Caco-2 (cell line): ENCODE measurements around the gene SORBS1. TPM values are rescaled to one million over a fixed set of nuclear protein-coding genes. Genes with fewer than 3 reads are reported as not detected.

ENCODE experiments used
- BruUV-seq: library from RNA; stranded (reverse); fragments of 400-500 nt; replicated peaks from 2 replicates; lab custom pipeline; 2021; lab: Mats Ljungman, UMichigan
- CTCF ChIA-PET: fragments of 300-600 bp; sonication (Branson Sonifier 250); formaldehyde crosslinking; loops from one replicate; lab custom pipeline; 2022; ENCODE audit warnings: antibody characterized with exemption; lab: Charles Lee
- POLR2A ChIA-PET: fragments of 300-600 bp; sonication (Branson Sonifier 250); formaldehyde crosslinking; loops from one replicate; lab custom pipeline; 2022; ENCODE audit warnings: antibody characterized with exemption; lab: Charles Lee
- DNase-seq, 2 experiments: peaks; one replicate each; pipeline versions ENCODE4 v3.0.0 to v3.0.0-alpha.2; 2020 to 2022
- H3K27me3 ChIP-seq: replicated peaks from 2 replicates; pipeline ENCODE4 v1.6.0; 2011; ENCODE audit warnings: low read length; ENCODE audit not compliant: control insufficient read depth, insufficient read depth
- H3K36me3 ChIP-seq: 2 replicates; pipeline ENCODE4 v1.5.1; 2011; ENCODE audit warnings: low read length; ENCODE audit not compliant: control insufficient read depth, insufficient read depth
- H3K4me1 ChIP-seq: fragments of 250-450 bp; sonication (Bioruptor Pico); 2 replicates; pipeline ENCODE4 v1.5.1; 2020; ENCODE audit warnings: mild to moderate bottlenecking
- H3K4me3 ChIP-seq: 2 replicates; pipeline ENCODE4 v1.5.1; 2011; ENCODE audit warnings: low read depth, mild to moderate bottlenecking, control low read depth, low read length
- H3K9me3 ChIP-seq: fragments of 250-450 bp; sonication (Bioruptor Pico); 2 replicates; pipeline ENCODE4 v1.5.1; 2020; ENCODE audit warnings: mild to moderate bottlenecking, moderate library complexity
- H3K27ac Mint-ChIP-seq: one replicate; pipeline ENCODE4 v1.8.0; 2022; ENCODE audit warnings: mixed read lengths; ENCODE audit not compliant: unreplicated experiment
- H3K27me3 Mint-ChIP-seq: one replicate; pipeline ENCODE4 v1.8.0; 2022; ENCODE audit warnings: mixed read lengths; ENCODE audit not compliant: insufficient read depth, unreplicated experiment
- H3K36me3 Mint-ChIP-seq: one replicate; pipeline ENCODE4 v1.8.0; 2022; ENCODE audit warnings: mild to moderate bottlenecking, mixed read lengths; ENCODE audit not compliant: insufficient read depth, unreplicated experiment
- H3K4me1 Mint-ChIP-seq: one replicate; pipeline ENCODE4 v1.8.0; 2022; ENCODE audit warnings: low read depth, mixed read lengths; ENCODE audit not compliant: unreplicated experiment
- H3K4me3 Mint-ChIP-seq: one replicate; pipeline ENCODE4 v1.8.0; 2022; ENCODE audit warnings: mild to moderate bottlenecking, moderate library complexity, mixed read lengths; ENCODE audit not compliant: unreplicated experiment
- H3K9me3 Mint-ChIP-seq: one replicate; pipeline ENCODE4 v1.8.0; 2022; ENCODE audit warnings: mixed read lengths; ENCODE audit not compliant: unreplicated experiment
- intact Hi-C: fragments of 100-400 bp; cut with micrococcal nuclease; formaldehyde crosslinking; loops from one replicate; pipeline ENCODE4 v1.10.0; 2022; ENCODE audit not compliant: unreplicated experiment
- total RNA-seq: library from RNA; stranded (reverse); gene quantifications from 2 replicates; pipeline ENCODE4 v1.2.3, GENCODE V29; 2022
- TF ChIP-seq, protein P1 (sequence below), 2 experiments: fragments of 200-600 bp in 1 of 2; IDR thresholded peaks; 1 replicate in 1 of 2; 2 replicates in 1 of 2; pipeline versions ENCODE4 v1.5.1 to v1.8.0; 2011 to 2022; ENCODE audit warnings: antibody characterized with exemption in 1 of 2, control low read depth in 1 of 2, inconsistent platforms in 1 of 2, low read depth in 1 of 2, low read length in 1 of 2, mild to moderate bottlenecking in 1 of 2, moderate library complexity in 1 of 2; ENCODE audit not compliant: insufficient read depth in 1 of 2, severe bottlenecking in 1 of 2, unreplicated experiment in 1 of 2

SORBS1 gene
- total RNA-seq, 1 experiment from 2014 or later: 39.3 TPM

DNA sequence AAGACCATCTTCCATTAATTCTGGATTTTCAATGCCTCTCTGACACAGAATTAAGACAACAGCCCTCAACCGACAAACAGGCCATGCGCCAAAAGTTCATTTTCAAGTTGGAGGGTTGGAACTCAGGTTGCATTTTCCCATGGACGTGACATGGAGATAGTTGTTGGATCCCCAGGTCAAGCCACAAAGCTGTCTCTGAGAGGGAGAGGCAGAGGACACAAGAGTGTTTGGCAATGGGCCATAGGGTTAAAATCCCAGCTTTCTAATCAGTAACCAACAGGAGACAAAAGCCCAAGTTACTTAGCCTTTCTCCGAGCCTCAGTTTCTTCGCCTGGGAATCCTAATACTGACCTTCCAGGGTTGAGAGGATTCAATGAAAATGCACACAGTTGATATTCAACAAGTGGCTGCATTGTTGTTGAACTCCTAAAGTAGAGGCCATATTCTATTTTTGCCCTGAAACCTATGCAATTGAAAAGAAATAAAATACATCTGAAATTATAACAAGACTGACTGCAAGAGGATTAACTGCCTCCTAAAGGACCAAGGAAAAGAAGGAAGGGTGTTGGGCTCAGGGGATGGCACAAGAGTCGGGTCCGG is 44.3 kb downstream of the SORBS1 start:
- no peak overlapping the region for H3K4me3 Mint-ChIP-seq
- no TSS peak for BruUV-seq
- POLR2A ChIA-PET: no interaction called here

DNA sequence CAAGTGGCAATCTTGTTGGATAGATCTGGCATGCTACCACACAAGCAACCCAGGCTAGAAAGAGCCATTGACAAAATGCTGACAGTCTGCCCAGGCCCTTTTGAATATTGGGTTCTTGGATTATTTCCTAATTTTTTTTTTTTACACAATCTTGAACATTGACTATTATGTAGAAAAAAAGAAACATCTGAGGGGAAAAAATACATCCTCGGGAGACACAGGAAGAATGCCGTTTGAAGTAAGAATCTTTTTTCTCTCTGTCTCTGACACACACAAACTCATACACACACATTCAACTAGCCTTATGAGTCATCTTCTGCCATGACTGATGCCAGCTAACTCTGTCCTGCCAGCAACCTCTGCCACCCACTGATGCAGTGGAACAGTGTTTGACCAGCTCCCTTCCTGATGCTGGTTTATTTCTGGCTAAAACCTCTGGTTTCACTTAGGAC is 47.2 kb downstream of the SORBS1 start:
- H3K27ac Mint-ChIP-seq: no peak overlapping the region

More for the DNA sequence above, 44.3 kb downstream of the SORBS1 start:
- Histone ChIP-seq H3K4me1 (peaks cover 31% of the 10 kb centered on the region), H3K4me3 (no peak overlapping the region), H3K36me3 (no peaks in the 10 kb centered on the region), H3K9me3 (no peaks in the 10 kb centered on the region), H3K27me3 (no peaks in the 10 kb centered on the region)
- peak overlapping the region; percentile 75 for H3K27ac Mint-ChIP-seq
- DNase-seq: no peak
- peaks cover 6% of the 10 kb centered on the region for H3K36me3 Mint-ChIP-seq
- TF ChIP-seq, protein P1, sequence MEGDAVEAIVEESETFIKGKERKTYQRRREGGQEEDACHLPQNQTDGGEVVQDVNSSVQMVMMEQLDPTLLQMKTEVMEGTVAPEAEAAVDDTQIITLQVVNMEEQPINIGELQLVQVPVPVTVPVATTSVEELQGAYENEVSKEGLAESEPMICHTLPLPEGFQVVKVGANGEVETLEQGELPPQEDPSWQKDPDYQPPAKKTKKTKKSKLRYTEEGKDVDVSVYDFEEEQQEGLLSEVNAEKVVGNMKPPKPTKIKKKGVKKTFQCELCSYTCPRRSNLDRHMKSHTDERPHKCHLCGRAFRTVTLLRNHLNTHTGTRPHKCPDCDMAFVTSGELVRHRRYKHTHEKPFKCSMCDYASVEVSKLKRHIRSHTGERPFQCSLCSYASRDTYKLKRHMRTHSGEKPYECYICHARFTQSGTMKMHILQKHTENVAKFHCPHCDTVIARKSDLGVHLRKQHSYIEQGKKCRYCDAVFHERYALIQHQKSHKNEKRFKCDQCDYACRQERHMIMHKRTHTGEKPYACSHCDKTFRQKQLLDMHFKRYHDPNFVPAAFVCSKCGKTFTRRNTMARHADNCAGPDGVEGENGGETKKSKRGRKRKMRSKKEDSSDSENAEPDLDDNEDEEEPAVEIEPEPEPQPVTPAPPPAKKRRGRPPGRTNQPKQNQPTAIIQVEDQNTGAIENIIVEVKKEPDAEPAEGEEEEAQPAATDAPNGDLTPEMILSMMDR (IDR thresholded peaks at IDR 0.05; ENCODE audit: insufficient read depth in 1 of 2, low read depth in 1 of 2, low read length in 1 of 2, severe bottlenecking in 1 of 2, unreplicated experiment in 1 of 2): no peak
- peaks cover 29% of the 10 kb centered on the region for H3K4me1 Mint-ChIP-seq
- CTCF ChIA-PET: no interaction called here
- H3K9me3 Mint-ChIP-seq: no peaks in the 10 kb centered on the region
- intact Hi-C loops: no loop called here
- no peaks in the 10 kb centered on the region for H3K27me3 Mint-ChIP-seq

DNA sequence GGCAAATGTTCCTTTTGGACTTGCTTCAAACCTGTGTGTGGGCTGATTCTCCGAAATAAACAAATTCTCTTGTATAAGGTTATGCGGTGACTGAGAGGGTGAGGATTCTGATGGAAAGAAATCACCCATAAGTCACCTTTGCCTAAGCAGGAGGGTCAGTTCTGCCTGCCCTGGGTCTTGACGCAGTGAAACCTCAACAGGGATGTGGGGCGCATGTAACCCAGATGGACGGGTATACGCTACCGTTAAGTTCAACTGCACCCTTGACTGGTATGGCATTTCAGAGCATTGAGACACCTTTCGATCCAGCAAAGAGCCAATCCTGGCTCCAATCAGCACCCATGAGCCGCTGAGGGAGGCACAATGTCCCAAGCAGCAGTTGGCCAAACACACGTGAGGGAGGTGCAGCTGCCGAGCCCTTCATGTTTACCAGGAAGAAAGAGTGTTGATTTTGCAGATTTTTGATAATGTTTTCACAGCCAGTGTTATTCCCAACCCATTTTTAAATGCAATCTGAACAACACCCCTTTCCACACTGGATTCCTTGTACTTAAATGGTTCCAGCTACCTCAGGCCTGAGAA is 48.1 kb downstream of the SORBS1 start:
- no peak overlapping the region for H3K27ac Mint-ChIP-seq
- POLR2A ChIA-PET: interaction anchor here (0.7 kb wide), 1 partner anchor 19 kb away, joined by 4 read pairs; no protein-coding TSS in a partner anchor
- BruUV-seq: no TSS peak

More for the DNA sequence above, 47.2 kb downstream of the SORBS1 start:
- intact Hi-C loops: no loop called here
- Histone ChIP-seq H3K9me3 (no peaks in the 10 kb centered on the region), H3K36me3 (no peaks in the 10 kb centered on the region), H3K4me3 (no peak overlapping the region), H3K27me3 (no peaks in the 10 kb centered on the region), H3K4me1 (peaks cover 51% of the 10 kb centered on the region)
- Mint-ChIP-seq H3K27me3 (no peaks in the 10 kb centered on the region), H3K9me3 (no peaks in the 10 kb centered on the region), H3K4me3 (no peak overlapping the region), H3K36me3 (peaks cover 6% of the 10 kb centered on the region), H3K4me1 (peaks cover 44% of the 10 kb centered on the region)
- TF ChIP-seq, protein P1 (IDR thresholded peaks at IDR 0.05; ENCODE audit: insufficient read depth in 1 of 2, low read depth in 1 of 2, low read length in 1 of 2, severe bottlenecking in 1 of 2, unreplicated experiment in 1 of 2): no peak
- ChIA-PET CTCF (no interaction called here), POLR2A (interaction anchor here (0.7 kb wide), 1 partner anchor 20 kb away, joined by 4 read pairs; no protein-coding TSS in a partner anchor)
- no peak for DNase-seq
- BruUV-seq: no TSS peak

More for the DNA sequence above, 48.1 kb downstream of the SORBS1 start:
- CTCF ChIA-PET: no interaction called here
- H3K27me3 Mint-ChIP-seq: no peaks in the 10 kb centered on the region
- intact Hi-C loops: no loop called here
- Histone ChIP-seq H3K36me3 (no peaks in the 10 kb centered on the region), H3K4me3 (no peak overlapping the region), H3K9me3 (no peaks in the 10 kb centered on the region), H3K27me3 (no peaks in the 10 kb centered on the region), H3K4me1 (peaks cover 49% of the 10 kb centered on the region)
- H3K36me3 Mint-ChIP-seq: peaks cover 6% of the 10 kb centered on the region
- TF ChIP-seq, protein P1 (IDR thresholded peaks at IDR 0.05; ENCODE audit: insufficient read depth in 1 of 2, low read depth in 1 of 2, low read length in 1 of 2, severe bottlenecking in 1 of 2, unreplicated experiment in 1 of 2): no peak
- no peak for DNase-seq
- peaks cover 37% of the 10 kb centered on the region for H3K4me1 Mint-ChIP-seq
- H3K4me3 Mint-ChIP-seq: no peak overlapping the region
- no peaks in the 10 kb centered on the region for H3K9me3 Mint-ChIP-seq
